Effector CD4-positive, alpha-beta T cell (primary cell): ENCODE data around the gene SPOCK1.
"Not testable (repeated sequence)": the region's sequence is repeated elsewhere in the genome, so short reads cannot be mapped to it uniquely, and the experiment has no call there.

Experiments
- DNase-seq: peaks from one replicate; pipeline ENCODE4 v3.0.0-alpha.2; 2020

SPOCK1 gene

DNA sequence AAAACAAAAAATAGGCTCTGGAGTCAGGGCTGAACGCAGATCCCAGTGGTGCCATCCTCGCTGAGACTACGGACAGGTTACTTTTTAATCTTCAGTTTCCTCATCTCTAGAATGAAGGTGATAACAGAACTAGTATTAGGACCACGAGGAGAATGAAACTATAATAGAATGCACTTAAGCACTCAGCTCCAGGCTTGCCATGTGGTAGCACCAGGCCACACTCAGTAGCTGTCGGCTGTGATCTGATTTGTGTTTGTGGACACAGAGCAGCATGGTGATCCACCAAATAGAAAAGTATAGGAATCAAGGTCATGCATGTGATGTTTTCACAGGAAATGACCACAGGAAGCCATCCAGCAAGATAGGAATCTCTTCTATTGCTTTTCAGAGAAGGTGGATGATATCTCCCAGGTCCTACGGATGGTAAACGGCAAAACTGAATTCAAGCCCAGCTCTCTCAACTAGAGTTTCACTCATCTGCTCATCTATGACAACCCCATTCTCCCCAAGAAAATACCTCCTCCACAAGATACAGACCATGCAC lies 498.0 kb downstream of the SPOCK1 start:
- DNase-seq = no peak

DNA sequence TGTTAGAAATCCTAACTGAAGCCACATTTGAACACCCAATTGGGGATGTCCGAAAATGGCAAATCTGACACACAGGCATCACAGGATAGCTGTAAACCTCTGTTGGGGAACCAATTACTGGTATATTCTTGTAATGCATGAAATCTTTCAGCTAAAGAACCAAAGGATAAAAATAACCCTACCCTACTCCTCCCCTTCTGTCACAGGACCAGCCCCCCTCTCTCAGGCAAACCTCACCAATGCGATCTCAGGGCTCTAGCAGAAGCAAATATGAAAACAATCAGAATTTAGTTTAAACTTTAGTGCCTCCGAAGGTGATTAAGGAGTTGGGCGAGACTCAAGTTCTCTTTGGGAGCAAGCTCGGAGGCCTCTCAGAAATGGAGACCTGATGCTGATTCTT lies 499.3 kb downstream of the SPOCK1 start:
- no peak for DNase-seq

DNA sequence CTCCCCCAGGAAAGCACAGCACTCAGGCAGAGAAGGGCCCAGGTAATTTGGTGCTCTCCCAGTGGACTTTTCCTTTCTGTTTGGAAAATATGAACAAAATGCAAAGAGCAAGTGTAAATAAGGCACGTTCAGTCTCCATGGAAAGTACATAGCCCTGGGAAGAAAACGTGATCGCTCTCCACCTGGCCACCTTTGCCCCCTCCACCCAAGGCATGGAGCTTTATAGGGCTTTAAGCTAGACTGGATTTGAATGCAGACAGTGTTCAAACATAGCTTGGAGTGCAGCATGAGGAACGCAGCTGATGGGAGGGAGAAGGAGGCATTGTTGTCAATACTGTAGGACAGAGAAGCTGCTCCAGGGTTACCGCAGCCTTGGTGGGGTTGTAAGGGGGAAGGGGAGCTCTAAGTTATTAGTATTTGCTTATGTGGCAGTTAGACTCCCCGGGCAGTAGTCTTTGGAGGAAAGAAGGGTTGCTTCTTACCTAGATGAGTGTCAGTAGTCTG lies 500.2 kb downstream of the SPOCK1 start:
- no peak for DNase-seq

DNA sequence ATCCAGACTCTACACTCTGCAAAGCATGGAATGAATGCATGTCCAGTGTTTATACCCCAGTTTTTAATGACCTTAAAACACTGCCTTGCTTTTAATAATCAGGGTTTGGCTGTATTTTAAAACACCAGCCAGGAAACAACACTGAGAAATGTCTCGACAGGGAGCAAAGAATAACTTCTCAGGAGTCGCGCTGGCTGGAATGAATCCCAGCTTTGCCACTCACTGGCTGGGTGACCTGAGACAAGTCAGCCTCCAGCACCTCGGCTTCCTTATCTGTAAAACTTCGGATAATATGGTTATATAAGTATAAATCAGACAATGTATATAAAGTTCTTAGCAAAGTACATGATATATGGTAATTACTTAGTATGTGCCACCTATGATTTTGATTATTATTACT lies 505.0 kb downstream of the SPOCK1 start:
- no peak for DNase-seq

DNA sequence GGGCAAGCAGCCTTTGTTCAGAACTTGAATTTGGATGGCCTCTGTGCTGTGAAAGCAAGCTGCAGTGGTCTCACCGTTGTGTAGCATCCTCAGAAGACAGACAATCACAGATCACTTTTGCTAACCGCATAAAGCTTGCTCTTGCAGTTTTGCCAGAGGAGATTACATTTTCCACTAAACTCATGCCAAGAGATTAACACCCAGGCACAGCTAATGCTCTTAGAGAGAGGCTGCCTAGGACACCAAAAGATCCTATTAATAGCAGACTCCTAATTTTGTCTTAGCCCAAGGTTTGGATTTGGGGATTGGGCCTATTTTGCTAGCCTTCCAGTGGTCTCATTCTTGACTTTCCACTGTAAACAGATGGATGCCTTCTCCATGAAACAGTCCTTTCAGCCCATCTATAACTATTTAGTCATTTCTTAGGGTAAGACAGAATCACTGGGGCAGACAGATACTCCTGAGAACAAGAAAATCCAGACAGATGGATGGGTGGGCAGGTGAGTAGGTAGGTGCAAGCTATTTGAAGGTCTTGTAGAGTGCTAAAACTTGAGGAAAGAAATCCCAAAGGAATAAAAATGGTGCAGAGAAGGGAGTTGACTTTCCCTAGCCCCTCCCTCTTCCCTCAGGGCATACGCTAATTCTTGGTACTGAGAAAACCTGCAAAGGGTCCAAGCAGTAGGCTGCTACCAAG lies 506.2 kb downstream of the SPOCK1 start:
- DNase-seq = no peak

DNA sequence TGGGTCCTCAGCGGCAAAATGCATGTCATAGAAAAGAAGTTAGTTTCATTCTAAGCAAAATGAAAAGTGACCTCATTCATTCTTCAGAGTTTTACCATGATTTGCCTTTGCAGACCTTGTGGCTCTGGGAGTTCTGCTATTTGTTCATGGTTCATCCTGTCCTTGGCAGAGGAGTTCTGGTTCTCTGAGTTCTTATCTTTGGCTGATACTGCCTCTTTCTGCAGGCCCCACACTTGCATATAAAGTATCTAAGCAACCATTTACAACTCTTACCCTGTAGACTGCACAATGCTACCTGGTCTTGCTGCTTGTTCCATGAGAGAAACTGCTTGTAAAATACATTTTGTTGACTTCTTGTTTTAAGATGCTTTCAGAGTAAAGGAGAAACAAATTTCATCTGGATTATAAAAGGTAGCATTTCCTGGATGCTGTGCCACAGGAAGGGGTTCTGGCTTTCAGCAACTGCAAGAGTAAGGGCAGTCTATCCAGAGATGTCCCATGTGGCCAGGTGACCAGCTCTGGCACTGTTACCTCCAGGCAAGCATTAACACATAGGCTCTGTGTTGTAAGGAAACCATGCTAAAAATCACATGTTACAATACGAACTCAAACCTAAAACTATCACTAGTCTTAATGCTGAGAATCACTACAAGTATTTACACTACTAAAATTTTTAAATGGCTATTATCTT lies 513.2 kb downstream of the SPOCK1 start:
- DNase-seq = no peak

DNA sequence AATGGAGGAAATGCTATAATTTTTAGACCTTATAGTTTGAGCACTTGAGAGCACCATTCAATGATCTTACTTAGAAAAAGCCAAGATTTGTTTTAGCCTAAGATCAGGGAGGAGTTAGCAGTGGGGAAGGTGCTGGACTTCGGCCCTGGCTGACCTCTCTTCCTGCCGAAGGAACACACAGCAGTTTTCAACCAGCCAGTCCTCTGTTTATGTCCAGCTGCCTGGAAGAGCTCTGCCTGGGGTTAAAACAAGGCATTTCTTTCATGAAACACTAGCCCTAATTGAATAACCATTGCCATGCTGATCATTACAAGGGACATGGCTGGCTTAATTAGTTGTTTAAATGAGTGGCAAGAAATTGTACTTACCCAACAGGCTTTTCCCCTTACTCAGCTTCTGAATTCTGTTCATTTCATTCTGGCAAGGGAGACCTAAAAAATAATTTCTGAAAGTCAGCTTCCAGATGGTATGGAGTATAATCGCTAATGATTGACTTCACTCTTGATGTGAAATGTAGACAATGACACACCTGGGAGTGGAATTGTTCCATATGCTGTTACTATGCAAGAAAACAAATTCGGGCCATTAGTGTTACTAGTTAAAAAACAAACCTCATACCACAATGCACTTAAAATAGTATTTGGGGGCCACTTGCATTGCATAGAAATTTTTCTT lies 514.2 kb downstream of the SPOCK1 start:
- DNase-seq = no peak

DNA sequence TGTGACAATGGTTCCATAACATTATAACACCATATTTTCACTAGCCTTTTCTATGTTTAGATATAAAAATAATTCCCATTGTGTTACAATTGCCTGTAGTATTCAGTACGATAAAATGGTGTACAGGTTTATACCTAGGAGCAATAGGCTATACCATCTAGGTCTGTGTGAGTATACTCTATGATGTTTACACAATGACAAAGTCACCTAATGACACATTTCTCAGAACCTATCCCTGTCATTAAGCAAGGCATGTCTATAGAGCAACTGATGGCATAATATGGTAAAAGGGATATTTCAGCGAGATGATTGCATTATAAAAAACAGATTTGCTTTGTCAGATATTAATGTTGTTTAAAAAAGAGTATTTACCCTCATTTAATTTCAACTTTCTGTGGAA lies 517.2 kb downstream of the SPOCK1 start:
- DNase-seq = no peak

DNA sequence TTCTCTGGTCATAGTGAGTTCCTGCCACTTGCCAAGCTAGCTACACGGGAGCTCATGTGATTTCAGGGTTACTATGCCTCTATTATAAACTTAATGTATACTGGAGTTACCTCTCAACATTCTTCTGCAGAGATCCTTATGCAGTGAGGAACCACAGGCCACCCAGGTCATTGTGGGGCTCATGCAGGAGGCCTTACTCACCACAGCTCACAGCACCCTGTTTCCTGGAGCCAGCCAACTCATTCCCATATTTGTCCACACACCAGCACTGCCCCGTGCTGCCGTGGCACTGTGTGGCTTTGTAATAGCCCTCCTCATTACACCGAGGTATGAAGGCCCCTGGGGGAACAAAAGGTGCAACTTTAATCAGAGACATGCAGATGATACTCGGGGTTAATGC lies 520.0 kb downstream of the SPOCK1 start:
- no peak for DNase-seq

DNA sequence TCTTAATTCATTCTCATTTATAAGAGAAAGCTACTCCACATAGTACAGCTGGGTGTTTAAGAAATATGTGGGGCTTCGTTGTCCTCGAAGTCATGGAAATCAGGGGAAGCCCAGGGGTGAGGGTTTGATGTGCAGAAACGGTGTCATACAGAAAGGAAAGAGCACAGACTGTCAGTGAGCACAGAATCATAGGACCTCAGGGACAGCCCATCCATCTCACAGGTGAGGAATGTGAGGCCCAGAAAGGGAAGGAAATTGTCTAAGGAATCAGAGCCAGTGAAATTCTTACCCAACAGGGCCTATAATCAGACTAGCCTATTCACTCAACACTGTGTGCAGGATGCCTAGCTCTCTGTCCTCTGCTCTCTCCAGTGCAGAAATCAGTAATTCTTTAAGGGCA lies 535.6 kb downstream of the SPOCK1 start:
- DNase-seq = no peak

DNA sequence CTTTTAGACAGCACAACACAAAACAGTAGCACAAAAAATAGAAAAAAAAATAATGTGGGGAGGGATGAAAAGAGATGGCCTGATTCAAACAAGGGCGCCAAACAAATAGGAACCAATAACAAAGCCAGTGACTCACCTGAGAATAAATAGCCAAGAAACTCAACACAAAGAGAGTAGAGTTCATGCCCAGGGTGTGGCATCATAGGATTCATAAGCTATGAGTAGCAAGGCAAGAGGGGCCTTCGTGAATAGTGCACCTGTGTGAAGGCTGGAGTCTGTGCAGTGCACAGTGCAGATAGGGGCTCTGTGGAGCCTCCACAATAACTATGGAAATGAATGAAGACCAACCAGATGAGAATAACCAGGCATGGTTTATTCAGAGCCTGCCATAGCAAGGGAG lies 541.7 kb downstream of the SPOCK1 start:
- DNase-seq = no peak

DNA sequence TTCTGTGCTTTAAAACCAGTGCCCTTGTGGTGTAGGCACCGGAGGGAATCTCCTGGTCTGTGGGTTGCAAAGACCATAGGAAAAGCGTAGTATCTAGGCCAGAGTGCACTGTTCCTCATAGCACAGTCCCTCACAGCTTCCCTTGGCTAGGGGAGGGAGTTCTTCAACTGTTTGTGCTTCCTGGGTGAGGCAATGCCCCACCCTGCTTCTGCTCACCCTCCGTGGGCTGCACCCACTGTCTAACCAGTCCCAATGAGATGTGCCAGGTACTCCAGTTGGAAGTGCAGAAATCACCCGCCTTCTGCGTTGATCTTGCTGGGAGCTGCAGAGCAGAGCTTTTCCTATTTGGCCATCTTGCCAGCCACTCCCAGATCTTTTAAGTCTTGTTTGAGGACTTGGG lies 545.0 kb downstream of the SPOCK1 start:
- DNase-seq = not testable (repeated sequence)

DNA sequence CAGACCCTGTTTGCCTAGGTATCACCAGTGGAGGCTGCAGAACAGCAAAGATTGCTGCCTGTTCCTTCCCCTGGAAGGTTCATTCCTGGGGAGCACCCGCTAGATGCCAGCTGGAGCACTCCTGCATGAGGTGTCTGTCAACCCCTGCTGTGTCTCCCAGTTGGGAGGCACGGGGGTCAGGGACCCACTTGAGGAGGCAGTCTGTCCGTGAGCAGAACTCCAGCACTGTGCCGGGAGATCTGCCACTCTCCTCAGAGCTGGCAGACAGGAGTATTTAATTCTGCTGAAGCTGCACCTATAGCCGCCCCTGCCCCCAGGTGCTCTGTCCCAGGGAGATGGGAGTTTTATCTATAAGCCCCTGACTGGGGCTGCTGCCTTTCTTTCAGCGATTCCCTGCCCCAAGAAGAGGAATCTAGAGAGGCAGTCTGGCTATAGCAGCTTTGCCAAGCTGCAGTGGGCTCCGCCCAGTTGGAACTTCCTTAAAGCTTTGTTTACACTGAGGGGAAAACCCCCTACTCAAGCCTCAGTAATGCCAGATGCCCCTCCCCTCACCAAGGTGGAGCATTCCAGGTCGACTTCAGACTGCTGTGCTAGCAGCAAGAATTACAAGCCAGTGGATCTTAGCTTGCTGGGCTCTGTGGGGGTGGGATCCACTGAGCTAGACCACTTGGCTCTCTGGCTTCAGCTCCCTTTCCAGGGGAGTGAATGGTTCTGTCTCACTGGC lies 545.6 kb downstream of the SPOCK1 start:
- DNase-seq = not testable (repeated sequence)

DNA sequence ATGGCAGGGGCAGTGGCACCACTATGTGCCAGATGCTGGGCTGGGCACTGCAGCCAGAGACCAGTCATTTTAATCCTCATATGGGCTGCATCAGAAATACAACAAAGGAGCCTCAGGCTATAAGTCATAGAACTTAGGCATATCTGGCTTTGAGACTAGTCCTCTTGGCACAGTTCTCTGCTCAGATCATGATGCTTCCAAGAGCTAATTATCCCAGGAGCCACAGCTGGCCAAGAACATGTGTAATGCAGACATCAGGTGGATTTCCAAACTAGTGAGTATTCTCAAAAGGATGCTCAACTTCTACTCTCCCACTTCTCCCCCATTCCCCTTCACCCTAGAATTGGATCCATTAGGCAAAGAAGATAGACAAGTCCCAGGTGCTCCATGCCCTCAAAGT lies 571.6 kb downstream of the SPOCK1 start:
- no peak for DNase-seq

DNA sequence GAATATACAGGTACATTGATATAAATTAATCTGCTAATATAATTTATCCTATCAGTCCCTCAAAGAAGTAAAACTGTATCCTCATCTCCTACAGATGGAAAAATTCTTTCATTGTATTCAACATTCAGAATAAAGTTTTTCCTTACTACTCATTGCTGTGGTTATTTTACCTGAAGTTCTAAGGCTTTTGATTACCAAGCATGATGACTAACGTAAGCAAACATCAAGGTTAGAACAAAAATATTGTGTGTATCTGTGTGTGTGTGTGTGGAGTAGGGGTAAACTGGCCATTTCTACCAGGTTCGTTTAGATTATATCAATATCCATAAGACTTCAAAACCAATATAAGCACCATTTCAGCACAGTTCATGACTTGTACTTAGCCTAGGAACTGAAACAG lies 573.1 kb downstream of the SPOCK1 start:
- no peak for DNase-seq
